ENCODE results near the gene IL2RA.

Gene IL2RA

GRCh38 chr10:6037422-6037821, 24.7 kb downstream of the IL2RA start:
- DNase-seq = no peak

DNA sequence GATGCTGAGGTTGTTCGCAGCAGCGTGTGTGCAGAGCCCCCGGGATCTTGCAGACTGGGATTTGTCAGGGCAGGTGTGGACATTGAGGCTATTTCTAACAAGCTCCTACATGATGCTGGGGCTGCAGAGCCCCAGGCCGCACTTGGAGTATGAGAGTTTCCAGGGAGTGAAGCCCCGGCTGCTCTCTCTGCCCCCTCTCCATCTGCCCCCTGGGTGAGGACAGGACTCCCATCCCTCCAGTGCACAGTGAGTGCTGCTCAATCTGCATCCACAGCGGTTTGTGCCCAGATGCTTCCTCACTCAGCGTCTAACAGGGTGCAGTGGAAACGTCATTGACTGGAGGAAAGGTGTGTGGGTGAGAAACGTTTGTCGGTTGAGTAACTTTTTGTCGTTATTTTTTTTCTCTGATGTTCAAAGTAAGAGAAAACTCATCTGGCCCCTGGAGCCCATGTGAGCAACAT, 25.3 kb downstream of the IL2RA start:
- no peak for DNase-seq

DNA sequence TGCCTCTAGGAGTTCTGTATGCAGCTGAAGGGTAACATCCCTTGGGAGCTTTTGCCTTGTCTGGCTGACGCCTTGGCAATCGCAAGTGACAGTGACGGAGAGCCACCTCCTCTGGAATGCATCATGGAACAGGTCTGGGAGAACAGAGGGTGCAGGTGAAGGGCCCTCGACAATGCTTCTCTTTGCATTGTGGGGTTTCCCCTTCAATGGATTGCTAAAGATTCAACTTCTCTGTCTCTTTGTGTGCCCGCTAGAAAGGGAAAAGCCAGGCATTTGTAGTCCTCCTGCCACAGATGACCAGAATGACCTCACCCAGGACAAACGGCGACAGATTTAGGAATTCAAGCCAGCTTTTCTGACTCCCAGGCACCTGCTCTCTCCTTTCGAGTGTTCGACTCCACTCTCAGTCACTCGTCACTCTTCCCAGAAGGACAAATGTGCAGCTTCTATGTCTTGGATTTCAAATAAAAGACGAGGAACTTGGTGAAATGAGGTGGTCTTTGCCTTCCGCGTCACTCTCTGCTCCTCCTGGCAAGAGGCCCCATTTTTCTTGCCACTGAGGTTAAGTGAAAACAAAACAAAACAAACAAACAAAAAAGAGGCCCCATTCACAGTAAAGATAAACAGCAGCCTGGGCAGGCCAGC, 26.1 kb downstream of the IL2RA start:
- no peak for DNase-seq

GRCh38 chr10:6035101-6035834, 26.9 kb downstream of the IL2RA start:
- no peak for DNase-seq

DNA sequence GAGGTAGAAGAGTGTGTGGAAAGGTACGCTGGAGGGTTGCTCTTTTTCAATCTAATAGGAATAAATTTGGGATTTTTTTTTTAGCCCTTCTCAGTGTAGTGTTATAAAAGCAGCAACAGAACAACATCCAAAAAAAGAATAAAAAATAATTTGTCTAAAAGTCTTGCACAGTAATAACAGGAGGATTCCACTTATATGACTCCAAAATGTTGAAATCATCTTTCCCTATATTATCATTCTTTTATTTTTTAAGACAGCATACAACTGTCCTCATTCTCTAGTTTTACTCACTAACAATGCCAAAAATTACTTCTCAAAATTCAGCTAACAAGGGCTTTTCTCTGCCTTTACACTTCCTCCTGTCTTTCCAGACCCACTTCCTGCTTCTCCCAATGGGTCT, 27.8 kb downstream of the IL2RA start:
- DNase-seq = no peak

GRCh38 chr10:6033954-6034353, 28.2 kb downstream of the IL2RA start:
- no peak for DNase-seq

DNA sequence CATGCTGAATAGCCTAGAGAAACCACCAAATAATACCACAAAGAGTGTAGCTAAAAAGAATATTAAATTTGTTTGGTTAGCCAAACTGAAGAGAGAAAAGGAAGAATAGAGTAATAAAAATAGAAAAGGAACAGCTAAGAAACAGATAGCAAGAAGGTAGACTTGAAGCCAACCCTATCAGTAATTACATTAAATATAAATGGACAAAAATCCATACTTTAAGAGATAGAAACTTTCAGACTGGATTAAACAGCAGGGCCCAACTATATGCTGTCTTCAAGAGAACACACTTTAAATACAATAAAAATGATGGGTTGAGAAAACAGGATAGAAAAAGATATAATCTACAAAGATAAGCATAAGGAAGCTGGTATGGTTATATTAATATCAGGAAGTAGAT, 31.2 kb downstream of the IL2RA start:
- no peak for DNase-seq

- DNase-seq = no peak
These were observed 31.9 kb downstream of the IL2RA start for GRCh38 chr10:6030217-6030616.

DNA sequence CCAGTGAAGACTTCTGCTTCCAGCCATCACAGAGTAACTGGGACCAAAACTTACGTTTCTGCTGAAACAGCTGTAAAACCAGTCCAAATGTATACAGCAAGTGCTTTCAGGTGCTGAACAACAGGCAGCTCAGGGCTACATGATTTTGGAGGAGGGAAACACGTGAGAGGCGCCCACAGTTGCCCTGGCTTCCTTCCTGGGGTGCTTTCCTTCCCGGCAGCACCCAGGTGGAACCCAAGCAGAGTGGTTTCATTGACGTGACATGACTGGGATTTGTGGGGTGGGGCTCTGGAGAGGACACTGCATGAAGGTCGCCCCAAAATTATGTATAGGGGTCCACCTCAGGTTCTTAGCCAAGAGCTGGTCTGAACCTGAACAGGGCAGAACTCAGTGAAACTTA, 34.2 kb downstream of the IL2RA start:
- DNase-seq = no peak

DNA sequence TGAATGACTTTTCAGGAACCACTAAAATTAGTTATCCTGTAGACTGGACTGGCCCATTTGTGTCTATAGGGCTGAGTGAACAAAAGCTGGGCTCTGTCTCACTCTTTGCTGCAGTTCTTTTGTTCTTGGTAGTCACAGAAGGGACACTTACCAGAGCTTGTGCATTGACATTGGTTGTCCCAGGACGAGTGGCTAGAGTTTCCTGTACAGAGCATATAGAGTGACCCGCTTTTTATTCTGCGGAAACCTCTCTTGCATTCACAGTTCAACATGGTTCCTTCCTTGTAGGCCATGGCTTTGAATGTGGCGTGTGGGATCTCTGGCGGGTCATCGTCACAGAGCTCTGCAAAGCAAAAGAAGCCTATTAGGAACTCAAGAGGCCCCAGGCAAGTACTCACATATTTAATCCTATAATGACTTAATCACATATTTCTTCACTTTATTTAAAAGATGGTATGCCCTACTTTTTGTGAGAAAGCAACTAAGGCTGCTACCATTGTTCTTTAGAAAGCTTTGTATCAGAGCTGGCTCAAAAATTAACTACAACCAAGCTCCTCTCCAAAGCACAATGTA, 36.4 kb downstream of the IL2RA start:
- no peak for DNase-seq

GRCh38 chr10:6024334-6024682, 37.9 kb downstream of the IL2RA start:
- no peak for DNase-seq

- DNase-seq = no peak
These were observed 38.4 kb downstream of the IL2RA start for GRCh38 chr10:6023661-6024333.

DNA sequence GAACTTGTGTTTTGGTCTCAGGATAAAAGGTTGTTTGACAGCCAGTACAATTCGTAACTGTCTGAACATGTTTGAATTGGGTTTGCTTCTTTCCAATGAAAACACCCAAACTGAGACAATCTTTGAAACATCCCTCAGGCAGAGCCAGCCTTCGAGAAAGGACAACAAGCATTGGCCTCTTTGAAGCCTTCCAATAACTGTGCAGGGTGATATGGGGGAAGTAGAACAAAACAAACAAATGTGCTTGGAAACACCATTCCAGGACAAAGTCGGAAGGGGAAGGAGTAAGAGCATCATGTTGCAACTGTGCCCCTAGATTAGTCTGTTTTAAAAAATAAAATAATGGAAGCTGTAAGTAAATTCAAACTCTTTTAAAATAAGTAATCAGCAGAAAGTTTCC, 39.5 kb downstream of the IL2RA start:
- no peak for DNase-seq

DNA sequence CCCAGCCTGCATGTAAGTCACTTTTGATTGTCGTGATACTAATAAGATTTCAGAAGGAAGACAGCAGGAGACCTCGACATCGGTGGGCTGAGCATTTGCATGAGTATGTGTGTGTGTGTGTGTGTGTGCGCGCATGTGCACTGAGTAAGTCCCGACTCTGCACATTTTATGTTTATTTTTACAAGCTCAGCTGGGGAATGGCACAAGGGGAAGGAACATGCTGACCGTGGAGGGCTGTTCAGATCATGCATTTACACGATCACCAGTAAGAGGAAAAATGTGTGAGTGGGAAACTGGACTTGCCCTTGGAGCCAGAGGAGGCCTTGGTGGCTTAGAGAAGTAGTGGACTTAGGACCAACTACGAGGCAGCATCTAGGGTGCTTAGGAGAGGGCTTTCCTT, 41.3 kb downstream of the IL2RA start:
- no peak for DNase-seq

DNA sequence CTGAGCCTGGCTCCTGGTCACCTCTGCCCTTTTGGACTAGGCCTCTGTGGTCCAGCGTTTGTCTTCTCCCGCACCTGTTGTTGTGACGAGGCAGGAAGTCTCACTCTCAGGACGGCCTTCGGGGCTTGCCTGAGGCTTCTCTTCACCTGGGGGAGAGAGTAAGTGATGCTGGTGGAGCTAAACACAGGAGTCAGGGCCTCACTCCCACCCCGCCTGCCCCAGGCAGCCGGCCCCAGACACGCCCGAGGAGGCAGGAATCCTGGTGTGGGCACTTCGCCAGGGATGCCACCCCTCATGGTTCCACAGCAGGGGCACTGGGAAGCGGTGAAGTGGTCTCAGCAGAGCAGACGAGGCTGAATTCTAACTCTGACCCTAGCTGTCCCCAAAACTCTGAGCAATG, 42.4 kb downstream of the IL2RA start:
- DNase-seq = no peak

- no peak for DNase-seq
These were observed 43.0 kb downstream of the IL2RA start for GRCh38 chr10:6019010-6019782.

- no peak for DNase-seq
These were observed 43.7 kb downstream of the IL2RA start for GRCh38 chr10:6018422-6018821.

DNA sequence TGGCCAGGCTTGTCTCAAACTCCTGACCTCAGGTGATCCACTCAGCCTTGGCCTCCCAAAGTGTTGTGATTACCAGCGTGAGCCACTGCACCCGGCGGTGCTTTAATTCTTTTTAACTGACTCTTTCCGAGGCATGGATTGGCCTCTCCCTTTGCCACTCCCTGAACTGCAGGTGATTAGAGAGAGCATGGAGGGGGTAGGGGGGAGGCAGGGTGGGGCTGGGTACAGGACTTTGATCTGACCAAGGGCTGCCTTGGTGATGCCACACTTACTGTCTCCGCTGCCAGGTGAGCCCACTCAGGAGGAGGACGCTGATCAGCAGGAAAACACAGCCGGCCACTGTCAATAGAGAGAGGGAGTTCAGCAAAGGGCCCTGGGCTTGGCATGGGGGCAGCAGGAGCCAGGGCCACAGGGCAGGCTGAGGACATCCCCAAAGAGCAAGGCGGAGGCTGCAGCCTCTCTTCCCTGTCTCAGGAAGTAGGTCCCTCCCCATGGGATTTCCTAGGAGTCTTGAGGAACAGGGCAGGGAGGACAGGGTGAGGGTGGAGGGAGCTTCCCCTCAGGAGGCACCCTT, 44.3 kb downstream of the IL2RA start:
- DNase-seq = no peak

- DNase-seq = no peak
These were observed 47.9 kb downstream of the IL2RA start for GRCh38 chr10:6014241-6014761.

DNA sequence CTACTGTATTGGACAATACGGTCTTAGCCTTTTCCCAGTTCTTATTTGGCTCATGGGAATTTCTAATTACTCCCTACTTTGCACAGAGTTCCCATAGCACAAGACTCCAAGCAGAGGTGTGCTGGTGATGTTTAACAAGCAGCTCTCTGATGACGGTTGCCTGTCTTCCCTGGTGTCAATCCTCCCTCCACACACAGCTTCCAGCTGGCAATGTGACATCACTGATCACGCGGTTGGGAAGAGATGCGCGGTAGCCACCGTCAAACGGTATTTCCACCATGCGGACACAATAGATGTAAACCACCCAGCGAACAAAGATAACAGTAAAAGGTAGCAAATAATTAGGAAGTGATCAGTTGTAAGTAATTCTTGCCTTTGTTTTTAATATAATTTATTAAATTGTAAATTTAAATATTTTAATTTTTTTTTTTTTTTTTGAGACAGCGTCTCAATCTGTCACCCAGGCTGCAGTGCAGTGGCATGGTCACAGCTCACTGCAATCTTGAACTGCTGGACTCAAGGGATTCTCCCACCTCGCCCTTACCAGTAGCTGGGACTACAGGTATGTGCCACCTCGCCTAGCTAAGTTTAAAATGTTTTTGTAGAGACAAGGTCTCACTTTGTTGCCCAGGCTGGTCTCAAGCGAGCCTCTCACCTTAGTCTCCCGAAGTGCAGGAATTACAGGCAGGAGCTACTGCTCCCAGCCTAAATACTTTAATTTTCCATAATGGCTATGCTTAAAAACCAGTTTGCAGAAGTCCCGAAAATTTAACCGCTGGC, 48.6 kb downstream of the IL2RA start:
- DNase-seq = no peak

DNA sequence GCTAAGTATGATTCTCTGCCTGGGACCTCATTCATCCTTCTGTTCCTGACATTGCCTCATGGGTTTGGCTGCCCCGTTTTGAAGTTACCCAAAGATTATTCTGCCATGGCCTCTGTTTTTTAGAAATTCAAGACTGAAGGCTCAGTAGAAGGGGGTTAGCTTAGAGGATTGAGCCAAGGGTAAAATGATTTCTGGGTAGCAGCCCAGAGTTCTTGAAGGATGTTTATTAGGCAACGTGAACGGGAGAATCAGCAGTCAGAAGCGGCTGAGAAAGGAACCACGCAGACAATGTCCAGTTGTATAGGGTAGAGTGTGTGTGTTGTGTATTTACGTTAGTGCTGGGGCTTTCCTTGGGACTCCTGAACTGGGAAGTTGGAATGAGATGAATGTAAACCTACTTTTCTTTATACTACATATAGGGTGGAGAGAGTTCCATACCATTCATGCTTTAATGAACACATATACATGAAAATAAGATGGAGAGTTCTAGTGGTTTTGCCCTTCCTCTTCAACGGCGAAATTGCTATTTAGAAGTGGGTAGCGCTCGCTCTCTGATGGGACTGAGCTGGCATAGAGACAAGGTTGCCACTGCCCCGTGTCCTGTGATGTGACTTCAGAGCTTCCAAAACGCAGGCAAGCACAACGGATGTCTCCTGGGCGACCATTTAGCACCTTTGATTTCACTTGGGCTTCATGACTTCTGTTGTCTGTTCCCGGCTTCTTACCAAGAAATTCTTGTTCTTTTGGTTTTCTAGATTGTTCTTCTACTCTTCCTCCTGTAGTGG, 49.9 kb downstream of the IL2RA start:
- DNase-seq = no peak
